ENCODE data around the gene CCDC30.
A peak's percentile ranks its signal among the peaks of the same experiment; 100 is the strongest.
"Not testable (repeated sequence)": the region's sequence is repeated elsewhere in the genome, so short reads cannot be mapped to it uniquely, and the experiment has no call there.

The CCDC30 gene

DNA sequence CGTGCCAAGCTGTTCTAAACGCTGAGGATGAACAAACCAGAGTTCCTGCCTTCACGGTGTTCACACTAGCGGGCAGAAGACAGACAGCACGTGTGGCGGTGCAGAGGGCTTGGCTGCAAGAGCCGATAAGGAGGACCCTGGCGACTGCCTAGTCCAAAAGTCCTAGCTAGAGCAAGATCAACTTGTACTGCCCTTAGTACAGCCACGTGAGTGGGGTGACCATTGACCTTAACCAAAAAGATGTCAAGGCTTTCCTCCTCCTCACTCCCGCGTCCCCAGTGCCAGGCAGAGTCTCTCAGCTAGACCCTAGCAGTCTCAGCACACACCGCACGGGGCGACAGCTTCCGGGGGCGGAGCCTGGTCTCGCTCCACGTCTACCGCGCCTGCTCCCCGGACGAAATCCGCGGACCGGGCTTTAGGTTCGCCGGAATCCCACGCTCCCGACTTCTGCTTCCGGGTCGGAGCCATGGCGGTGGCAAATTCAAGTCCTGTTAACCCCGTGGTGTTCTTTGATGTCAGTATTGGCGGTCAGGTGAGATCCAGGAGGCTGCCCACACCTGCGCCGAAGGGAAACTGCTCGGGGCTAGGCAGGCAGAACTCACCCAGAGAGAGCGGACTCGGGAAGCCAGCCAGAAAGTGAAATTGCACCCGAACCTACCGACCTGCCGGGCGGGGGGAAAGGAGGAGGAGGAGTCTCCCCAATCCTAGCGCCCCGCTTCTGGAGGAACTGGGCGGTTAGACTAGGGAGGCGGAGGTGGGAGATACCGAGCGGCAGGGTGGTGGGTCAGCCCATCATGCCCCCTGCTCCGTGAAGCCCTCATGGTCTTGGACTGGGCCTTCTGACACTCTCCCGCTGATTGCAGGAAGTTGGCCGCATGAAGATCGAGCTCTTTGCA is 195.1 kb downstream of the CCDC30 start, which contains the start of gene PPIH:
TSS of gene PPIH (plus strand) at position 443 of the 896 bp plus-strand sequence. CDS start at position 467, 24 bp downstream.
- DNase-seq (ENCODE audit: low read depth): peak; percentile 95

DNA sequence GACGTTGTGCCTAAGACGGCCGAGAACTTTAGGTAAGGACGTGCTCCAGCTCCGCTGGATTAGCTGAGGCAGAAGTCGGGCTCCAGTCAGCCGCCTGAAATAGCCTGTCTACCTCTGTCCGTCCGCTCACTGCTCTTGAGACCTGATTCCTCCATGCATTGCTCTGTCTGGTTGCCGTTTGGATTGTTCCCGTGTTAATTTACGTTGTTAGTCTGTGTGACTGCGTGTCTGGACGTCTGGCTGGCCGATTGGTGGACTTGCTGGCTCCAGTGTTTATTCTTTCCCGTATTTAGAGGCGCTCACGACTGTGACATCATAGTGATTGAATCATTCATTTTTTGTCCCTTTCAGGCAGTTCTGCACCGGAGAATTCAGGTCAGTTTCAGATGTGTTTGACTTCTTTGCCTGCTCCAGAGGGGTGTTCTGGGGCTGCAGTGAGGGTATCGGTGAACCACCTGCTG is 195.8 kb downstream of the CCDC30 start:
- no peak for DNase-seq (ENCODE audit: low read depth)

DNA sequence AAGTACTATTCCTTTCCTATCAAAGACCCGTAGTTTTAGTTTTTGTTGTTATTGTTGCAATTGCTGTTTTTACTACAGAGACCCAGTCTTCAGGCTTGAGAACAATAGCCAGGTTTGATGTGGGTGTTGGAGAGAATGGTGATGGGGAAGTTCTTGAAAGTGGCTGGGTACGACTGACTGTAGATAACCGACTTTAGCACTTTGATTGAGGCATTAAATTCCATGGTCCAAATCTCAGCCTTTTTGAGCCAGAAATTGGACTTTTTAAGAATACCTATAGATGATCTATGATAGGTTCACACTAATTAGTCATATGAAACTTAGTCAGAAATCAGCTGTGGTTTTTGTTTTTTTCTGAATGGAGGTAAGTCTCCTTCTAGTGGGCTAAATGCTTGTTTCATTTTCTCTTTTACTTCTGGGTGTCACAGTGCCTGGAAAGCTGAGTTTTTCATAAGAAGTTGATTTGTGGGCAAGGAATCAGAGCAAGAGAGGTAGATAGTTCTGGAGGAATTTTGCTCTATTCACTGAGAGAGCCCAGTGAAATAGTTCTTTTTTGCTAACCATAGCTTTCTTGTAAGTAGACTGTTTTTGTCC is 197.9 kb downstream of the CCDC30 start:
- no peak for DNase-seq (ENCODE audit: low read depth)

DNA sequence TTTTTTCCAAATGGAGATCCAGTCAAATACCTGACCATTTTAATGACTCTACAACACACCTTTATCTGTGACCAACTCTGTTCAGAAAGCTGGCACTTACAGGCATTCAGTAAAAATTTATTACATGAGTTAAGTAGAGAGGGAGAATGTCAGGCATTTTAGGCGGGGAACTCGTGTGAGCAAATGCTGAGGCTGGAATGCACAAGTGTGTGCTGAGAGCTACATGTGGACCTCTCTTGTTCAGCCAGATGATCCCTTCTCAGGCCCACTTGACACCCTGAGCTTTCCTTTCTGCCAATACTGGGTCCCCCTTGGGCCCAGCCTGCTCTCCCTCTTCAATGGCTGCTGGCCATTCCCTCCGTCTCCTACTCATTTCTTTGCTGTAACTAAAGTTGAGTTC is 206.8 kb downstream of the CCDC30 start:
- DNase-seq (ENCODE audit: low read depth): no peak

DNA sequence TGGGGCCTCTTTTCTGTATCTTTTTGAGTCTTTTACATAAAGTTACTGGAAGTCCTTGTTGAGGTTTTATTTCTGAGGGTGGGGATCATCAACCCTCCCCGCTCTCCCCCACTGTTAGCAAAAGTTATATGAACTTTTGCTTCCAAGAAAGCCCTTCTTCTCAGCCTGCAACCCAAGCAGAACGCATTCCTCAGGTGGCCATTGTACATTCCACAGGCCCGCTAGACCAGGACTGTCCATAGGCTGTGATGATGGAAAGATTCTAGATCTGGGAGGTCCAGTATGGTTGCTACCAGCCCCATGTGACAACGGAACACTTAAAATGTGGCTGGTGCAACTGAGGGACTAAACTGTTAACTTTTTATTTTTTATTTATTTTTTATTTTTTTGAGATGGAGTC is 207.3 kb downstream of the CCDC30 start:
- DNase-seq (ENCODE audit: low read depth): no peak

DNA sequence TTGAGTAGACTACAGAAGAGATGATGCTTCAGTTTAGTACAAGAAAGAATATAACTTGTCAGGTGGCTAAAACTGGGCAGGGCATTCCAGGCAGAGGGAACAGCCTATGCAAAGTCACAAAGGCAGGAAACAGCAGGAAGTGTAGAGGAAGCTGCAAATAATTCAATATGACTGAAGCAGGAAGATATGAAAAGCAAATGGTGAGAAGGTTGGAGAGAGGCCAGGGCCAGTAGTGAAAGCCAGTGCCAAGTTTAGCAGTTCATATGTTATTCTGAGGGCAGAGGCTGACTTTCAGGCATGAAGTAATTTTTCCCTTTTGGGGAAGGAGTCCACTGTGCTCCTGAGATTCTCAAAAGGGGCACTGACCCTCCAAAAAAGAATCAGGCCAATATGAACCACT is 211.1 kb downstream of the CCDC30 start:
- DNase-seq (ENCODE audit: low read depth): no peak

DNA sequence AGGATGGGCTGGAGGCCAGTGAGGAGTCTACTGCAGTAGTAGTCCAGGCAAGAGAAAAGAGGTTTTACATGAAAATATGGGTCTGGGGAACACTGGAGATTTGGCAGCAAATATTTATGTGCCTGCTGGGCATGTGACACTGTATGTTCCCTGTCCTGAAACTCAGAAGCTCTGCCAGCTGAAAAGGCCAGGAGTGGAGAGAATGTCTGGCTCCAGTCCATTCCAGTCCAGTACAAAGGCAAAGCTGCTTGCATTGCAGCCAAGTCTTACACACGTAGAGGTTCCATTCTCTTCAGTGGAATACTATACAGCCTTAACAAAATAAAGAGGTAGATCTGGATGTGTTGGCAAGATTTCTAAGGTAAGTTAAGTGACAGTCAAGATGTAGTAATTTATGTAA is 211.6 kb downstream of the CCDC30 start:
- DNase-seq (ENCODE audit: low read depth): no peak

DNA sequence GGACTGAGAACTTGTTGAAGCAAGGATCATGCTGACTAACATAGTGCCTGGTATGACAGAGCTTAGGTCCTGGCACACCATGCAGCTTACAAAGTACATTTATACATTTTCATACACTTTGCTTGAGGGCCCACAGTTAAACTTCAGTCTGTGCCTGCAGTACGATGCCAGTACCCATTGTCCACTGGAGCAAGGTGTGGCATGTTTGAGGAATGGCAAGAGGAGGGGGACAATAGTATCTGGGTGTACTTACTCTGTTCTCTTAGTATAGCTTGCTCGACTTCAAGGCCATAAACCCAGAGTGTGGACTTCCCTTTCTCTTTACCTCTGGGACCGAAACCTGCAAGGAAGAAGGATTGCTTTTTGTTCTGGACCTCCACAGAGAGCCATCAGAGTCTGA is 212.4 kb downstream of the CCDC30 start:
- DNase-seq (ENCODE audit: low read depth): no peak

DNA sequence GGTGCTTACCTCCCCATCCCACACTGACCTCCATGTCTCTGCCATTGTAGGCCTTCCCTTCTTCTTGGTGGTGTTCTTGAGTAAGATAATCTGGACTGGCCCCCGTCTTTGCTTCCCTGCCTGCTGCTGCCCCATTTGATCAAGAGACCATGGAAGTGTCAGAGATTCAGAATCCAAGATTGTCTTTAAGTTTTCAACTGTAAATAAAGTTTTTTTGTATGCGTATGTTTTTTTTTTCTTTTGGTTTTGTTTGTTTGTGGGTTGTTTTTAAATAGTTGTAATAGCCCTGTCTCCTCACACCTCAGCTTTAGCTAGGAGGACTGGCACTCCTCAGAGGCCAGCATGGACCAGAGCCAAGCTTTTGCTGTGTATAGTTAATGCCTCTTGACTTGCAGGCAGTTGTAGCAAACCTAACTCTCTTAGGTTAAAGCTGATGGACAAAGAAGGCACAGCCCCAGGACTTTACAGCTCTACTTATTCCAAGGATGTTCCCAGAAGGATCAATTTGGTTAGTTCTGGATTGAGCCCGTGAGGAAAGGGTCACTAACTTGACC is 213.5 kb downstream of the CCDC30 start:
- DNase-seq (ENCODE audit: low read depth): no peak

DNA sequence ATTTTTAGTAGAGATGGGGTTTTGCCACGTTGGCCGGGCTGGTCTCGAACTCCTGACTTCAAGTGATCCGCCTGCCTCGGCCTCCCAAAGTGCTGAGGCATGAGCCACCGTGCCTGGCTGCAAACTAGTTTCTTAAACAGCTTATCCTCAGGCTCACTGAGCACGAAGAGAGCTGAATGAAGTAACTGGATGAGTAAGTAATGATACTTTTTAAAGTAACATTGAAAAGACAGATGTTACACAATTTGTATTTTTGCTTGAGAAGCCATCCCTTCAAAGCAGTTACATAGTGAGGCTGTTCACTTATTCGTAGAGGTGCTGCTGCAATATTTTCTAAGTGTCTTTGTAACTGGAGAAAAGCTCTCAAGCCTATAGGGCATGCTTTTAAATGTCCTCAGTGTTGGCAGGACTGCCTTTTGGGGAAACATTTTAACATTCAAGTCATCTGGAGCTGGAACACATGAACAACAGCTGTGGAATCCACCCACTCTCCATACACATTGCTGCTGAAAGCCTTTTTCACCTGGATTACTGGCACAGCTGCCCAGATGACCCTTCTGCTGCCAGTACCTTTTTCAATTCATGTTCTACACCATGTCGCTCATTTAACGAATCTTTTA is 216.4 kb downstream of the CCDC30 start:
- no peak for DNase-seq (ENCODE audit: low read depth)

DNA sequence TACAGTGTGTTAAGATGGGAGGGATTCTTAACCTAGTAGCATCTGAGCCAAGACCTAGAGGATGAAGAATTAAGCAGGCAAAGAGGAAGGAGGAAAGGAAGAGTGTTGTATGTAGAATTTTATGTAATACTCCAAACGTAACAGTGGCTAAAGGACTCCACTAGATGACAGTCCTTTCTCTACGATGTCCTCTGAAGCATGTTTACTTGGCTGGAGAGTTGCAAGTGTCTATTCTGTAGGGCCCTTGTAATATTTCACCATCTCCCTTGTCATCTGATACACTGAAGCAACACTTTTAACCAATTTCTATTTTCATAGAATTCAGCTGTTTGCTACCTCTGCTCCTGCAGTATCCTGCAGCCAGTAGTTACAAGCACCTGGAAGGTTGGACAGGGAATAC is 217.0 kb downstream of the CCDC30 start:
- DNase-seq (ENCODE audit: low read depth): no peak

DNA sequence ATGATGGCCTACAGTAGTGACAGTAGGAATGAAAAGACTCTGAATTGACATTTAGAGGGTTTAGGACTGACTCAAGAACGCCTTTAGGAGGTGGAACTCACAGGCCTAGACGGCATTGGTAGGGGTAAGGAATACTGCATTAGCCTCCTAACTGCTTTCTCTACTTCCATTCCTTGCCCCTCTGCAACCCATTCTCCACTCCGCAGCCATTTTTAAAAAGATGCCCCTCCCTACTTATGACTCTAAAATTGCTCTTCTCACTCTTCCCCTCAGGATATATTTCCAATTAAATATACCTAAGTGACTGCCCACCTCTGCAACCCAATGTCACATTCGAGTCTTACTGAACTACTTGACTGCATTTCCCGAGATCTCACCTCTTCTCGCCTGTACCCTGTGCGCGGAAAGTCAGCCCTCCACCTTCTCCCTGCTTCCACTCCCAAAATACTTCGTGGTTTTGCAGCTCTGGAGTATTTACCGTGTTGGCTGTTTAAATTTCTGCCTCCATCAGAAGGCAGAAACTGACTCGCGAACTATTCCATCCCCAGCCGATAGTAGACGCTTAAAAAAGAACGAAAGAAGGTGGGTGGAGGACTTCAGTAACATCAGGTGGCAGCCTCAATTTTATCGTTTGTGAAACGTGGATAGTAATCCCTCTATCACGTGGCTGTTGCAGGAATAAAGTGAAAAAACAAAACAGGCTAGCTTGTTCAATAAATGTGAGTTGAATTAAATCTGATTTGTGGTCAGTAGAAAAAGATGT is 218.0 kb downstream of the CCDC30 start:
- DNase-seq (ENCODE audit: low read depth): no peak

DNA sequence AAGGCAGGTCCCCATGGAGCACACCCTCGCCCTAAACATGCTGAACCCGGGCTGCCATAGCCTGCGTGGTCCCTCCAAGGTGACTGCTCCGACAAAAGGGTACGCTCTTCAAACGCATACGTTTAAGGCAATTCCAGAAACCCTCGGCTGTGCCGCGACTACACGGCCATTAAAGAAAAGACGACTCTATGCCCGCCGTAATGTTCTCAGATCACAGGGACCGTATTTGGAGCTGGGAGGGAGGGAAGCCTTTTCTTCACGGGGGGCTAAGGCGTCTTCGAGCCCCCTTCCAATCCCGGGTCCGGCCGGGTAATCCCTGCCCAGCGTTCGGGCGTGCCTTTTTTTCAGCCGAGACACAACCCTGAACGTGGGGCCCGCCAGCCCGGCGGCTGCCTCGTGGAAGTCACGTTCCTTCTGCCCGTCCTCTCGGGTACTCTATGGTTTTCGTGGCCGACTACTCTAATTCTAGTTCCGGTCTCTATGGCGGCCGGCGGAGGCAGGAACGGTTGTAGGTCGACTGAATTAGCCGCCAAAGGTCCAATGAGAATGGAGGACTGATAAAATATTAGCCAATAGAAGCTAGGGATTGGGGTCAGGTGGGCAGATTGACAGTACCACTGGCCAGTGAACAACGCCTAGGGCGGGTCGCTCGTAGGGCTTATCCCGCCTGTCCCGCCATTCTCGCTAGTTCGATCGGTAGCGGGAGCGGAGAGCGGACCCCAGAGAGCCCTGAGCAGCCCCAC is 218.8 kb downstream of the CCDC30 start, which contains the start of gene YBX1:
TSS of gene YBX1 (plus strand) at position 678 of the 743 bp plus-strand sequence. CDS start 148 bp downstream, outside the sequence.
- DNase-seq (ENCODE audit: low read depth): peak; percentile 85

DNA sequence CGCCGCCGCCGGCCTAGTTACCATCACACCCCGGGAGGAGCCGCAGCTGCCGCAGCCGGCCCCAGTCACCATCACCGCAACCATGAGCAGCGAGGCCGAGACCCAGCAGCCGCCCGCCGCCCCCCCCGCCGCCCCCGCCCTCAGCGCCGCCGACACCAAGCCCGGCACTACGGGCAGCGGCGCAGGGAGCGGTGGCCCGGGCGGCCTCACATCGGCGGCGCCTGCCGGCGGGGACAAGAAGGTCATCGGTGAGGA is 219.3 kb downstream of the CCDC30 start:
- DNase-seq (ENCODE audit: low read depth): not testable (repeated sequence)

DNA sequence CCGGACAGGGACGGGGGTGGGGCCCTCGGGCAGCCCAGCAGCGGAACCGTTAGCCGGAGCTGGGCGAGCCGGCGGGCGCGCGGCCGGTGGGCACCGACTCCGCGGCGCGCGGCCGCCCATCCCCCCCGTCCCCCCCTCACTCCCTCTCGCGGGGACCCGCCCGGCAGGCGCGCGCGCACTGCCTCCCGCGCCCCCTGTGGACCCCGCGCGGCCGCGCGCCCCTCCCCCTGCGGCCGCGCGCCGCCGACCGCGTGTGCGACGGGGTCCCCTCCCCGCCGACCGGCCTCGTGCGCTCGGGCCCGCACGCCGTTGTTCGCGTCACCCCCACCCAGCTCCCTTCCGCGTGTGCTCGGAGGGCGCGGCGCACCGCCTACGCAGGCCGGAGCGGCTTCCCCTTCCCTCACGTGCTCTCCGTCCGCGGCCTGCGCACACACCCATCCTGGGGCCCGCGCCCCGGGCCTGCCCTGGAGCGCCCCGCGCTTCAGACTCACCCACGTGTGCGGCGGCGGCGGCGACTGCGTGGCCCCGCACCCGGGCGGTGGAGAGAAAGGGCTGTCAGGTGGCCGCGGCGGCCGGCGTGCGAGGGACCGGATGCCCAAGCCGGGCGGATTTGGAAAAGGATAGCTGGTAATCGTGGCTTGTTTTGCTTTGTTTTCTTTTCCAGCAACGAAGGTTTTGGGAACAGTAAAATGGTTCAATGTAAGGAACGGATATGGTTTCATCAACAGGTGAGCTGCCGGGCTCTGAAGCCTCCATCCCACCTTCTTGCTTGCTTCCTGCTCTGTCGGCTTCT is 219.8 kb downstream of the CCDC30 start:
- peak; percentile 56 for DNase-seq (ENCODE audit: low read depth)

DNA sequence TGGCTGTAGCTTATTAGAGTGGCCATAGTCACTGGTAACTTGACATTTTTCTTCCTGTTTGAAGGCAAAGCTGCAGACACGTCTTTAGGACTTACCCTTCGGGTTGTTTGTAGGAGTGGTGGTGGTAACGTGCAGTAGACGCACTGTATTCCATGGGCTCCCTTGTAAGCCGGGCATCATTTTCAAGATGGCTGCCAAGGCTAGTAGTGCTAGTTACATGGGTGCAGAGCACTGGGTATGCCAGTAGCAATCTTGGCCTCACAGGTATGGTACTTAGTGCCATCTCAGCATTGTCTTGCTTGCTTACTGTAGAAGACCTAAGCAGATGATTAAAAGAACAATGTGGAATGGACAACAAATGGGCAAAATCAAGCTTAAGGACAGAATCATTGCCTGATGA is 221.1 kb downstream of the CCDC30 start:
- DNase-seq (ENCODE audit: low read depth): no peak

DNA sequence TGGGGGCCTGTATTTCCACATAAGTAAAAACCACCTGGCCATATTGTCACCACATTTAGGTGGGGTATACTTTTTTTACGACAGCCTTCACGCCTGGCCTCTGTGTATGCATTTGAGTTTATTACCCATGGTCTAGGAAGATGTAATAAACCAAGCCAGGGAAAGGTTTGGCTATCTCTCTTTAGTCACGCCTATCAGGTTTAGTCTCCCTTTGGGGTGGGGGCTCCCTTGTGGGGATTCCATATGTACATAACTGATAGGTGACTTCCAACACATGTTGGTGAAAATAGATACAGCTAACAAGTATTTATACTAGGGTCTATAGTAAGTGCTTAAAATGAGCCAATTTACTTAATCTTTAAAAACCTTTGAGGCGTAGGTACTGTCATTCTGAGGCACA is 223.3 kb downstream of the CCDC30 start:
- no peak for DNase-seq (ENCODE audit: low read depth)

DNA sequence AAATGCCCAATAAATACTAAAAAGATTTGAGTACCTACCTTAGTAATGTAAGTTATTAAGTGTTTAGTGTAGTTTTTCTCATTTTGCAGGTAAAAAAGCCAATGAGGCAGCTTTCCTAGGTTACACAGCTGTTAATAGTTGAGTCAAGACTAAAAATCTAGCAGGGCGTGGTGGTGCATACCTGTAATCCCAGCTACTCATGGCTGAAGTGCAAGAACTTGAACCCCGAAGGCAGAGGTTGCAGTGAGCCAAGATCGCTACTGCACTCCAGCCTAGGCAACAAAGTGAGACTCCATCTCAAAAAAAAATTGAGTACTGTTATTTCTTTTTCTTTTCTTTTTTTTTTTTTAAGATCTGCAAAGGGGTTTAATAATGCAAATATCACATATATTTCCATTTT is 226.8 kb downstream of the CCDC30 start:
- no peak for DNase-seq (ENCODE audit: low read depth)

DNA sequence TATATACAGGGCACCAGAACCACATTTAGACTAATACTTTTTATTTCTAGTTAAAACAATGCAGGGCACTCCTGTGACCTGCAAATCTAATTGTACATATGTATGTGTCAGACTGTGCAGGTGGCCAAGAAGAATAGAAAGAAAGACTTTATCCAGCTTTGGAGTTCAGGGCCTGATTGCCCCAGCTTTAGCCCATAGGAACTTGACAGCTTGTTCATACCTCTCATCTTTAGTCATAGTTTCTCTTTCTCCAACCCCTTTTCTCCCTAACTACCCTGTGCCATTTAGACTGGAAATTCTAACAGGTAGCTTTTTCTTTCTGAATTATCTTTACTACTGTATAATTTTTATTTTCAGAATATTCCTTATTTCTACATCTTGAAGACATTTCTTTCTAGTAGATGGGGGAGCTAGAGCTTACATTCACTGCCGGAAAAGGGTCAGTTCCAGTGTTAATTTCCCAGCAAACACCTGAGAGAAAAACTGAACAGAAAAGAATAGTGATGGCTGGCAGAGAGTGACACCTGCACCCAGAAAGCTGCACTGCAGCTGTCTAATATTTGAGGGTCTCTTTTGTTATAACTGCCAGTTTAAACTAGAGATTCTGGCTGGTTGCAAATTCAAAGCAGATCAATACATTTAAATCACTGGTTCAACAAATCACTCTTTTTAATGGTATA is 227.5 kb downstream of the CCDC30 start:
- no peak for DNase-seq (ENCODE audit: low read depth)

DNA sequence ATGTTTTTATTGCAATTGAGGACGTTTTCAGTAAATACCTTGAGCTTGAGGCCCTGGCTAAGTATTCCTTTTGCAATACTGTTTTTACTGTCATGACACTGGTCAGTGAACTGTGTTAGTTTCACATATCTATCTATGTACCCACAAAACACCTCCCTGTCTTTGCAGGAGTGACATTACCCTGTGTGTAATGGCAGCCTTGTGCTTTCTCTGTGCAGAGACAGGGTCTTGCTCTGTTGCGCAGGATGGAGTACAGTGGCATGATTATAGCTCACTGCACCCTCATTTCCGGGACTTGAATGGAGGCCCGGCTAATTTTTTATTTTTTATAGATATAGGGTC is 228.0 kb downstream of the CCDC30 start:
- DNase-seq (ENCODE audit: low read depth): no peak

All from stimulated activated CD8-positive, alpha-beta memory T cell treated with anti-CD3 and anti-CD28 coated beads, Interleukin-4, amount 100 ng/mL, for 24 hours (primary cell).